ENCODE results near the gene CADPS.

DNA sequence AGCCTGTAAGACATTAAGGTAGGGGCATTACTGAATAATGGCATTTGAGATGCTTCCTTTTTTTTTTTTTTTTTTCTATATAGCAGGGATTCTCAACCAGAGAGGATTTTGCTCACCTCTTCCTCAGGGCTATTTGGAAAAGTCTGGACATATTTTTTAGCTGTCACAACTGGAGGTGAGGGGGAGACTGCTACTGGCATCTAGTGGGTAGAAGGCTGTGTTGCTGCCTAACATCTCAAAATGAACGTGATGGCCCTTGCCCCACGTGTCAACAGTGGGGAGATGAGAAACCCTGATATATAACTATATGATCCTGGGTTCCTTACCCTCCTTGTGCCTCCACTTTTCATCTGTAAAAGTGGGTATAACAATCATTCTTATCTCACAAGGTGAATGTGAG, 71.9 kb downstream of the CADPS start:
- no peak for TF ChIP-seq EZH2 (IDR thresholded peaks at IDR 0.05; ENCODE audit: low read length, unreplicated experiment)
- TF ChIP-seq, protein P1, sequence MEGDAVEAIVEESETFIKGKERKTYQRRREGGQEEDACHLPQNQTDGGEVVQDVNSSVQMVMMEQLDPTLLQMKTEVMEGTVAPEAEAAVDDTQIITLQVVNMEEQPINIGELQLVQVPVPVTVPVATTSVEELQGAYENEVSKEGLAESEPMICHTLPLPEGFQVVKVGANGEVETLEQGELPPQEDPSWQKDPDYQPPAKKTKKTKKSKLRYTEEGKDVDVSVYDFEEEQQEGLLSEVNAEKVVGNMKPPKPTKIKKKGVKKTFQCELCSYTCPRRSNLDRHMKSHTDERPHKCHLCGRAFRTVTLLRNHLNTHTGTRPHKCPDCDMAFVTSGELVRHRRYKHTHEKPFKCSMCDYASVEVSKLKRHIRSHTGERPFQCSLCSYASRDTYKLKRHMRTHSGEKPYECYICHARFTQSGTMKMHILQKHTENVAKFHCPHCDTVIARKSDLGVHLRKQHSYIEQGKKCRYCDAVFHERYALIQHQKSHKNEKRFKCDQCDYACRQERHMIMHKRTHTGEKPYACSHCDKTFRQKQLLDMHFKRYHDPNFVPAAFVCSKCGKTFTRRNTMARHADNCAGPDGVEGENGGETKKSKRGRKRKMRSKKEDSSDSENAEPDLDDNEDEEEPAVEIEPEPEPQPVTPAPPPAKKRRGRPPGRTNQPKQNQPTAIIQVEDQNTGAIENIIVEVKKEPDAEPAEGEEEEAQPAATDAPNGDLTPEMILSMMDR (conservative IDR thresholded peaks at IDR 0.05; ENCODE audit: low read depth, low read length) = no peak
